PC-9 (cell line): ENCODE measurements around the gene RAD17. TPM values are rescaled to one million over a fixed set of nuclear protein-coding genes. Genes with fewer than 3 reads are reported as not detected.

Experiments used
- BruUV-seq: library from RNA; stranded (reverse); fragments of 400-500 nt; replicated peaks from 2 replicates; lab custom pipeline; 2021; lab: Mats Ljungman, UMichigan
- CTCF ChIA-PET: fragments of 300-600 bp; sonication (Branson Sonifier 250); formaldehyde crosslinking; loops from one replicate; lab custom pipeline; 2022; ENCODE audit warnings: antibody characterized with exemption; lab: Charles Lee
- POLR2A ChIA-PET: fragments of 300-600 bp; sonication (Branson Sonifier 250); formaldehyde crosslinking; loops from one replicate; lab custom pipeline; 2022; ENCODE audit warnings: antibody characterized with exemption; ENCODE audit not compliant: unreplicated experiment; lab: Charles Lee
- DNase-seq, 2 experiments: peaks; one replicate each; pipeline versions ENCODE4 v3.0.0 to v3.0.0-alpha.2; 2015 to 2022; ENCODE audit warnings: mixed read lengths in 1 of 2
- H2AFZ ChIP-seq: fragments of 200-600 bp; sonication (generic); 2 replicates; pipeline ENCODE4 v1.8.1; 2017; ENCODE audit warnings: antibody characterized with exemption
- H3F3A ChIP-seq: fragments of 200-600 bp; sonication (generic); 2 replicates; pipeline ENCODE4 v1.8.1; 2017; ENCODE audit warnings: antibody characterized with exemption, mild to moderate bottlenecking, low read depth; ENCODE audit not compliant: insufficient read depth
- H3K27ac ChIP-seq: fragments of 200-600 bp; sonication (generic); 2 replicates; pipeline ENCODE4 v1.6.1; 2016; ENCODE audit warnings: mixed run types
- H3K27me3 ChIP-seq: fragments of 200-600 bp; sonication (generic); 2 replicates; pipeline ENCODE4 v1.6.1; 2016; ENCODE audit warnings: low read depth, mixed run types; ENCODE audit not compliant: insufficient read depth
- H3K36me3 ChIP-seq: fragments of 200-600 bp; sonication (generic); 2 replicates; pipeline ENCODE4 v1.6.1; 2016; ENCODE audit warnings: low read depth, mixed run types
- H3K4me1 ChIP-seq: fragments of 200-600 bp; sonication (generic); replicated peaks from 2 replicates; pipeline ENCODE4 v1.6.1; 2016; ENCODE audit warnings: mixed run types; ENCODE audit not compliant: insufficient read depth
- H3K4me2 ChIP-seq: fragments of 200-600 bp; sonication (generic); 2 replicates; pipeline ENCODE4 v1.6.1; 2017; ENCODE audit warnings: mixed run types
- H3K4me3 ChIP-seq: fragments of 200-600 bp; sonication (generic); 2 replicates; pipeline ENCODE4 v1.6.1; 2016; ENCODE audit warnings: mixed run types
- H3K79me2 ChIP-seq: fragments of 200-600 bp; sonication (generic); 2 replicates; pipeline ENCODE4 v1.6.1; 2017; ENCODE audit warnings: low read depth, mixed run types
- H3K9me2 ChIP-seq: fragments of 200-600 bp; sonication (generic); 2 replicates; pipeline ENCODE4 v1.8.1; 2017; ENCODE audit warnings: mild to moderate bottlenecking; ENCODE audit not compliant: insufficient read depth
- H3K9me3 ChIP-seq: fragments of 200-600 bp; sonication (generic); 2 replicates; pipeline ENCODE4 v1.8.1; 2016; ENCODE audit warnings: low read depth; ENCODE audit not compliant: insufficient read depth
- H4K20me1 ChIP-seq: fragments of 200-600 bp; sonication (generic); 2 replicates; pipeline ENCODE4 v1.8.1; 2017; ENCODE audit not compliant: insufficient read depth
- EZH2 ChIP-seq: fragments of 200-600 bp; sonication (generic); IDR thresholded peaks from 2 replicates; pipeline ENCODE4 v1.8.0; 2017; ENCODE audit warnings: antibody characterized with exemption, low read depth
- intact Hi-C: fragments of 100-400 bp; cut with micrococcal nuclease; formaldehyde crosslinking; loops from one replicate; pipeline ENCODE4 v1.10.0; 2022; ENCODE audit not compliant: unreplicated experiment
- total RNA-seq: library from RNA; stranded (reverse); gene quantifications from 2 replicates; pipeline ENCODE4 v1.2.3, GENCODE V29; 2021
- TF ChIP-seq, protein P1 (sequence below): fragments of 200-600 bp; sonication (generic); conservative IDR thresholded peaks from 2 replicates; pipeline ENCODE4 v1.6.1; 2017; ENCODE audit warnings: mixed run types, antibody characterized with exemption, mild to moderate bottlenecking, moderate library complexity

The RAD17 gene
- total RNA-seq, 1 experiment from 2014 or later = 21.1 TPM

DNA sequence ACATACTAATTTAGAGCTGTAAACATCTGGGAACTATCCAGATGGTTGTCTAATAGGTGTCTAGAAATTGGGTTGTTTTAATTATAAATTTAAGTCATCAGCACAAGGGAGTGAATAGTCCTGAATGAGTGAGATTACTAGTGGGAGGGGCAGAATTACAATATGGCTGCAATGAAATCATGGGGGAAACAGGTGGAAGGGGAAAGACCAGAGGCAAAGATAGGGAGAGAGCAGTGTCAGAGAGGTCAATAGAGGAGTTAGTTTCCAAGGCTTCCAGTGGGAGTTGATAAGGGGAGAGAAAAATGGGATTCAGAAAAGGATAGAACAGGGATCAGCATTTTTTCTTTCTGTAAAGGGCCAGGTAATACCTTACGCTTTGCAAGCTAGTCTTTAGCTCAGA, 9.2 kb upstream of the RAD17 start:
- TF ChIP-seq, protein P1, sequence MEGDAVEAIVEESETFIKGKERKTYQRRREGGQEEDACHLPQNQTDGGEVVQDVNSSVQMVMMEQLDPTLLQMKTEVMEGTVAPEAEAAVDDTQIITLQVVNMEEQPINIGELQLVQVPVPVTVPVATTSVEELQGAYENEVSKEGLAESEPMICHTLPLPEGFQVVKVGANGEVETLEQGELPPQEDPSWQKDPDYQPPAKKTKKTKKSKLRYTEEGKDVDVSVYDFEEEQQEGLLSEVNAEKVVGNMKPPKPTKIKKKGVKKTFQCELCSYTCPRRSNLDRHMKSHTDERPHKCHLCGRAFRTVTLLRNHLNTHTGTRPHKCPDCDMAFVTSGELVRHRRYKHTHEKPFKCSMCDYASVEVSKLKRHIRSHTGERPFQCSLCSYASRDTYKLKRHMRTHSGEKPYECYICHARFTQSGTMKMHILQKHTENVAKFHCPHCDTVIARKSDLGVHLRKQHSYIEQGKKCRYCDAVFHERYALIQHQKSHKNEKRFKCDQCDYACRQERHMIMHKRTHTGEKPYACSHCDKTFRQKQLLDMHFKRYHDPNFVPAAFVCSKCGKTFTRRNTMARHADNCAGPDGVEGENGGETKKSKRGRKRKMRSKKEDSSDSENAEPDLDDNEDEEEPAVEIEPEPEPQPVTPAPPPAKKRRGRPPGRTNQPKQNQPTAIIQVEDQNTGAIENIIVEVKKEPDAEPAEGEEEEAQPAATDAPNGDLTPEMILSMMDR = no peak
- TF ChIP-seq EZH2 = no peak
- Histone ChIP-seq H3K4me3 (no peak overlapping the region), H3K4me1 (no peaks in the 10 kb centered on the region), H4K20me1 (peaks cover 26% of the 10 kb centered on the region), H3K27me3 (no peaks in the 10 kb centered on the region), H3K9me3 (no peaks in the 10 kb centered on the region), H2AFZ (no peak overlapping the region), H3K27ac (no peak overlapping the region), H3F3A (peaks cover 11% of the 10 kb centered on the region; the same call in 1 of the 2 replicates), H3K4me2 (no peak overlapping the region), H3K9me2 (no peaks in the 10 kb centered on the region), H3K36me3 (peaks cover 19% of the 10 kb centered on the region), H3K79me2 (peaks cover 46% of the 10 kb centered on the region)
- CTCF ChIA-PET = no interaction called here
- DNase-seq = no peak
- intact Hi-C loops = no loop called here
- POLR2A ChIA-PET = no interaction called here
- BruUV-seq = no TSS peak

GRCh38 chr5:69364414-69364813, 5.2 kb upstream of the RAD17 start:
- Histone ChIP-seq H3F3A (peaks cover 9% of the 10 kb centered on the region; the same call in 1 of the 2 replicates), H2AFZ (no peak overlapping the region), H3K4me2 (no peak overlapping the region), H3K9me3 (no peaks in the 10 kb centered on the region), H3K9me2 (no peaks in the 10 kb centered on the region), H3K4me1 (peaks cover 9% of the 10 kb centered on the region), H3K4me3 (no peak overlapping the region), H4K20me1 (peaks cover 37% of the 10 kb centered on the region), H3K36me3 (peaks cover 30% of the 10 kb centered on the region), H3K27me3 (no peaks in the 10 kb centered on the region), H3K79me2 (peaks cover 76% of the 10 kb centered on the region), H3K27ac (no peak overlapping the region)
- DNase-seq = no peak
- TF ChIP-seq, protein P1 = peak; percentile 51; the same call in 1 of the 2 replicates
- no peak for TF ChIP-seq EZH2
- CTCF ChIA-PET = no interaction called here
- BruUV-seq = no TSS peak
- POLR2A ChIA-PET = no interaction called here
- intact Hi-C loops = no loop called here

- CTCF ChIA-PET = no interaction called here
- Histone ChIP-seq H4K20me1 (peaks cover 34% of the 10 kb centered on the region), H3K79me2 (peaks cover 75% of the 10 kb centered on the region), H2AFZ (no peak overlapping the region), H3K4me3 (no peak overlapping the region), H3K4me2 (no peak overlapping the region), H3K27me3 (no peaks in the 10 kb centered on the region), H3K9me2 (no peaks in the 10 kb centered on the region), H3K27ac (no peak overlapping the region), H3K9me3 (no peaks in the 10 kb centered on the region), H3K4me1 (peaks cover 9% of the 10 kb centered on the region), H3K36me3 (peaks cover 27% of the 10 kb centered on the region), H3F3A (peaks cover 6% of the 10 kb centered on the region; the same call in 1 of the 2 replicates)
- no TSS peak for BruUV-seq
- POLR2A ChIA-PET = no interaction called here
- intact Hi-C loops = loop anchor here (5.0 kb wide), 1 partner anchor 33 kb away; the partner anchor contains the start of gene CCDC125
- TF ChIP-seq EZH2 = no peak
- TF ChIP-seq, protein P1 = no peak
- no peak for DNase-seq
Measured at GRCh38 chr5:69364850-69365249, 4.8 kb upstream of the RAD17 start.
